ENCODE results near the gene ATP1B3.
A peak's percentile ranks its signal among the peaks of the same experiment; 100 is the strongest.
"Not testable (repeated sequence)": the region's sequence is repeated elsewhere in the genome, so short reads cannot be mapped to it uniquely, and the experiment has no call there.

Gene ATP1B3

DNA sequence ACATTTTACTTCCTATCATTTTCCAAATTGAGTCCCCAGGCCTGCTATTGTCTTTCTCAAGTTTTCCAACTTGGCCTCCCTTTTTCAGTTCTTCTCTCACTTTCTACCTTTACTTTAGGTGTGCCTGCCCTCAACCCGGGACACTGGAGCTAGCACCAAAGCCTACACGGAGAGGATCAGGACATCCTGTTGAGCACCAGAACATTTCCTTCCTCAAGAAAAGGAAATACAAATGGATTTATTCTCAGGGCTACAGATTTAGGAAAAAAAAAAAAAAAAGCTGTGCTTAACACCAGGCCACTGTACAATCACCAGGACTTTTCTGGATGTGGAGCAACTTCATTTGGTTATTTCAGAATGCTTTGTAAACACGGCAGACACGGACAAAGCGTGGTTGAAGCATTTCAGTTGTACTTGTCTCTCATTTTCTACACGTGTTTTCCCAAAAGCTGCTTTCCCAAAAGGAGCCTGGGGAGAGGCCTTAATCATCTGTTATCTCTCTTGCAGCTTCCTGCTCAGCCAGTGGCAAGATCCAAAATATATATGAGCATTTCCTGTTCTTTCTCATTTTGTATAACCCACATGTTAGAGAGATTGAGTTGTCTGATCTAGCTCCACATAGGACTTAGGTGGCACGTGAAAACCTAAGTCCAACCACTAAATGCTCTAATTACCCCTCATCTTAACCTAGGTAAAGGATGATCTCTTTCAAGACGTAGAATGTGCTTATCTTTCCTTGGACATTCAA, 15.5 kb upstream of the ATP1B3 start:
- no peak for DNase-seq

DNA sequence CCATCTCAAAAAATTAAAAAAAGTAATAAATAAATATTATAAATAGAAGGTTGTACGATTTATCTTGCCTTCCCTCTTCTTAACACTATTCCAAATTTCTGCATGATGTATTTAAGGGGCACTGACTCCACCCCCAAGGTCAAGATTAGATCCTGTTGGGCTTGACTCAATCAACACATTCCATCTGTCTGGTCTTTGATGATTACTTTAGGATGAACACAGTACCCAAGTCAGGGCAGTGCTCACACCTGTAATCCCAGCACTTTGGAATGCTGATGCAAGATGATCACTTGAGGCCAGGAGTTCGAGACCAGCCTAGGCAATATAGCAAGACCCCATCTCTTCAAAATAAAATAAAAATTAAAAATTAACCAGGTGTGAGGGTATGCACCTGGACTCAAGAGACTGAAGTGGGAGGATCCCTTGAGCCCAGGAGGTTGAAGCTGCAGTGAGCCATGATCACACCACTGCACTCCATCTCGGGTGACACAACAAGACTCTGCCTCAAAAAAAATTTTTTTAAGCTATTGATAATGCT, 14.1 kb upstream of the ATP1B3 start:
- no peak for DNase-seq

DNA sequence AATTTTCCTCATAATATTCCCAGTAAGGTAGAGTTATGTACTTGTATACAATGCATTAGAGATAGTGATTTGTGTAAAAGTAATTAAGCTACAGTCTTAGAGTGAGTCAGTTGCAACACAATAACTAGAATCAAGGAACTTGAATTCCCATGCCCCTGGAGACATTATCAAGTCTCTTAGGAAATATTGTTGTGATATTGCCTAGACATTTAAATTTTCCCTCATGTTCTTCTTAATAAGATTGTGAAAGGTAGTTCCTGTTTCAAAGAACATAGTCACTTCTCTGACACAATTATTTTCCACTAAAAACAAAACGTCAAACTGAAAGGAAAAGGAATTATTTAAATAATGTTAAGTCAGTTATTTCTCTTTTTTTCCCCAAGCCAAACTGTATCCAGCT, 13.0 kb upstream of the ATP1B3 start:
- DNase-seq = no peak

DNA sequence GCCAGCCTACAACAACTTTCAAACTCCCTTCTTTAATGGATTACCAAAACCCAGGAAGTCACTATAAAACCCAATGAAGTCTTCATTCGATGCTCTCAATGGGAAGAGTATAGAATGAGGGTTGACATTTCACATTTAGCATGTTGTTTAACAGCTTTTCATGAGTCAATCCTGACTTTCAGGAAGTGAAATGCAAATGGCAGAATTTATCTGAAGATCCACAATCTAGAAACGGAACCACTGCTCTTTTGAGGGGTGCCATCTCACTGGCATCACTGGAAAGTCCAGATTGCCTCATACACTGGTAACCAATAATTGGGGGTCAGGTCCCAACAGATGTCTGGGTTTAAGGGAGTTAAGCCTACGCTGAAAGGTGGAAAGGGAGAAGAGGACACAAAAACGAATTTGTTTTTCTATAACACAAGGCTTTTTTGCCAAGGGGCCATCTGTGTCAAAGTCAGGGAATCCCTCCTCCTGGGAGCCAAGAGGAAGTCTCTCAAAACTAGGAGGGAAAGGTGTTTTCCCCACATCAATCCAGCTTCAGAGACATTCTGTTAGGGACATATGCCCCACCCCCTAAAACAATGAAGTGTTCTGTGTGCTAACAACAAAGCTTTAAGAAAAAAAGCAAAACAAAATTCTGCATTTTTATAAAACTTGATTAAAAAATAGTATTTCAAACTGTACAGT, 12.0 kb upstream of the ATP1B3 start:
- no peak for DNase-seq

DNA sequence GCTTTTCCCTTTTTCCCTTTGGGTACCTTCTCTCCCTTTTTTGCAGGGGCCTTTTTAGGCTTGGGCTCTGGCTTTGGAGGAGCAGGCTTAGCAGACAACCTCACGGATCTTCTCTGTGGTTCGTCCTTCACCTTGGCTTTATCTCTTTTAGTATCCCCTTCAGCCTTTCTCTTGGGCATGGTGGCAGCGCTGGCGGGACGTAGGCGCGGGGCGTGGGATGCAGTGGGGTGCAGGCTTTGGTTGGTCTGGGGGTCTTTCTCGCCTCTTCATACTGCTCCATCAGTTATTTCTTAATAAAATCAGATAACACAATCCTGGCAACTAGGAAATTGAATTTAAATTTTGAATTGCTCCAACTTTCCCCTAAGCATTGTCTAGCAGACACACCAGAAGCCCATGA, 11.3 kb upstream of the ATP1B3 start:
- no peak for DNase-seq

DNA sequence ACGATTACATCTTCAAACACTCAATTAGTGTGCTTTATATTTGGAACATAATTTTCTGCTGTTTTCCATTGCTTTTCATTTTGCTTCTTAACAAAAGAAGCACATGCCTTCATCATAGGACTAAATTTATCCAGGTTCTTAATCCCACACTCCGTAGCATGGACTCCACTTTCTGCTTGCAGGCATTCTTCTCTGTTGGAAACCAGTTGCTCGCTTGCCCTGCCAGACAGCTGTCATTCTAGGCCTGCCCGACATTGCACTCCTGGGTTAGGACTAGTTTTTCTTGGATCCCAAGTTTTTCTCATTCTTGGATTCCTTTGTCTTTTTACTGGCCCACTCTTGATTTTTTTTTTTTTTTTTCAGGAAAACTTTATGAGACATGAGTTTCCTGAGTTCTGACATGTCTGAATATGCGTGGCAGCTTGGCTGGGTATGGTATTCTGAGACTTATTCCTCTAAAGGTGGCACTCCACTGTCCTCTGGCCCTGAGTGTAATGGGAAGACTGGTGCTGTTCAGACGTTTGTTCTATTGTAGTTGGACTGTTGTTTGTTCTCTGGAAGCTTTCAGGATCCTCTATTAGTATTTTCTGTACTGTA, 6.3 kb upstream of the ATP1B3 start:
- no peak for DNase-seq

DNA sequence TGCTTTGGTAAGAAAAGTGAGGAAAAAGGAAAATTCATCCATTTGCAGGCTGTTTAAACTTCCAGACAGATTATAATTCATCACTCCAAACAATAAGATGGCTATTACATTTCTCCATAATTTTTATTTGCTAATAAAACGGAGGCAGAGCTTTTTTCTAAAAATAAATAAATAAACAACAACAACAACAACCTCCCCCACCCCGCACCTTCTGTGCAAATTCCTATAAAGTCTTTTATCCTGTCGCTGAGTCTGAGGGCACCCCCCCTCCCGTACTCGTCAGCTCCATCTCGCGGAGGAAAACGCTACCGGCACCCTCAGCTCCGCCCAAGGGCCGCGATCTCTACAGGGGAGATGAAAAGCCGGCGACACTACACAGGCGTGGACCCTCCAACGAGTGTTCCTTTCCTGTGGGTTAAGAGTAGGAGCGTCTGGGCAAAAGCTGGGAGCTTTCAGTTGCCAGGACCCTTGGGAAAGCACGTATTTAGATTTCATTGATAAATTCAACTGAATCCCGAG, 1.0 kb upstream of the ATP1B3 start:
- DNase-seq = peak; percentile 86

DNA sequence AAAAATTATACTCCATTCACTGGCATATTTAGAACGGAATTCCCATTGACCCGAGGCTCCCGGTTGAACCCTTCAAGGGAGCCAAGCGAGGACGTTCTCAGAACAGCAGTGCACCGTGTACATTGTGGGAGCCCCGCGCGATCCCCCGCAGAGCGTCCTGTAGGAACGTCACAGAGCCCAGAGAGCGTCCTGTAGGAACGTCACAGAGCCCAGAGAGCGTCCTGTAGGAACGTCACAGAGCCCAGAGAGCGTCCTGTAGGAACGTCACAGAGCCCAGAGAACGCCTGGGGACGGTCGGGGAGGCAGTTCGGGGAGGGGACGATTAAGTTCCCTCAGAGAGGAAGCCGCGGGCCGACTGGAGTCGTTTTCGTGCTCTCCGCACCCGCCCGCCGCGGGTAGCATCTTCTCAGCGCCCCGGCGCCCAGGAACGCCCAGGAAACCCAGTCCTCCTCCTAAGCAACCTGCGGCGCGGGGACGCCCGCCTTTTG, 506 bp upstream of the ATP1B3 start:
- DNase-seq = no peak

DNA sequence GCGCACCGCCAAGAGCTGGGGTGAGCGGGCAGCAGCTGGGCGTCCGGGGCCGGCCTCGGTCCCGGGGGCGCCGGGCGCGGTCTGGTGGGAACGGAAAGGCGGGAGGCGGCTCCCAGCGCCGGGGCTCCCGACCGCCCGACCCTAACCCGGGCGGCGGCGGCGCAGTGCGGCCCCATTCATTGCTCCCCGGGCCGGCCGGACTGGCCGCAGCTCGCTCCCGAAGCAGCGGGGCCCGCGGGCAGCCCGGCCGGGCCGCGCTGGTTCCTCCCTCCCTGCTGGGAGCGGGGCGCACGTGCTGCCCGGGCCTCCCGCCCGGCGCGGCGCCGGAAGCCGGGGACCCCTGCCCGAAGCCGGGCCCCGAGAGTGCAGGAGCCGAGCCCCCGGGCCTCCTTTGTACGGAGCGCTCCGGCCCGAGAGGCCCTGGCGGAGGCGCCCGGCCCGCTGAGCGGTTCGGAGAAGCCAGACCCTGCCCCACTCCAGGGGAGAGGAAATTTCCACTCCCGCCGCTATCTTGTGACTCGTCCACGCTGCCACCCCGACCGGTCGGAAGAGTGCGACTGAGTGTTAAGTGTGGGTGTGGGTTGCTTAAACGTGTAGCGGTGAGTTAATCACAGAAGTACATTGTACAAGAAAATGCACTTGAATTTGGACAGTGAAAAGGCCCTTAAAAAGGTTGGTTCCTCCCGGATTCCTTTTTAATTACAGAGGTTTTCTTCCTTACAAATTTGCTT, 613 bp downstream of the ATP1B3 start:
- peak; percentile 68 for DNase-seq

DNA sequence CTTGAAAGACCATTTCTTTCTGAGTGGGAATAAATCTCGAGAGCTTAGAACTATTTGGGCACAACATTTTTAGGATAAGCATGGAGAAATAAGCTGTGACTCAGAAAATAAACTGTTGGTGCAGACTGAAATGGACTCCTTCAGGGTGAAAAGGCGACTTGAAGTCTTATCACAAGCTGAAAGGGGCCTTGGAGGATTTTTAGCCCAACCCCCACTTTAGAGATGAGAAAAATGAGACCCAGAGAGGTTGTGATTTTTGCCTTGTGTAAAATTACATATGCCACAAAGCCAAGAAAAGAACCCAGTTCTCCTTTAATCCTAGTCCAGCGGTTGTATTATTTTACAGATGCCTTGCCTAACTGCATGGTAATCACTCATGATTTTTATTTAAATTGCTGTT, 1.5 kb downstream of the ATP1B3 start:
- no peak for DNase-seq

DNA sequence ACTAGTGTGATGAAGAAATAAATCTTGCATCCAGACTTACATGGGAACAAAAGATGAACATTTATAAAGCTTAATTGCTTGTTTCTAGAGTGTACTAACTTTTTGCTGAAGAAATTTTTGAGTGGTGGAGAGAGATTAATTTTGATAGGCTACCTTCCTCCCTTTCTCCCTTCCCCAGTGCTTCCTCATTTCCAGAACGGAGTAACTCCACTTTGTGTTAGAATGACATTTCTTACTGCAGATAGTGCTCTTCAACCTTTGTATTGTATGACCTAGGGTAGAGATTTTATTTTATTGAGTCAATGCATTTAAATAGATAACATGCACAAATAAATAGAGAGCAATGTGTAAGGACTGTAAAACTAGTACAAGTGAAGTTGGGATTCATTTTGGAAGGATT, 1.9 kb downstream of the ATP1B3 start:
- no peak for DNase-seq

DNA sequence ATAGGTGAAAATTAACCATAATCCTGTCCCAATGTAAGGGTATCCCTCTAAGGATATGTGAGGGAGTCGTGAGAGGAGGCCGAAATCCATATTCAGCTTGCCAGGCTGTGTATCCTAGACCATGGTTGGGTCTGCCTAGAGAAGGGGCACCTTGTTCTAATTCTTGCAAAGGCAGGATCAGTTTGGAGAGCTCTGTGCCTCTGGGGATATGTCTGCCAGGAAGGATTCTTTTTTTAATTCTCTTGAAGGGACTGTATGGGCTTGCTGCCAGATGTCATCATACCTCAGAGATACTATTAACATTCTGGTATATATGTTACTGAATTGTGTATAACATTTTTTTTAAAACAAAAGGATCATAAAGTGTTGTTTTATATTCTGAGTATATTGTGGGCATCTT, 2.4 kb downstream of the ATP1B3 start:
- no peak for DNase-seq

DNA sequence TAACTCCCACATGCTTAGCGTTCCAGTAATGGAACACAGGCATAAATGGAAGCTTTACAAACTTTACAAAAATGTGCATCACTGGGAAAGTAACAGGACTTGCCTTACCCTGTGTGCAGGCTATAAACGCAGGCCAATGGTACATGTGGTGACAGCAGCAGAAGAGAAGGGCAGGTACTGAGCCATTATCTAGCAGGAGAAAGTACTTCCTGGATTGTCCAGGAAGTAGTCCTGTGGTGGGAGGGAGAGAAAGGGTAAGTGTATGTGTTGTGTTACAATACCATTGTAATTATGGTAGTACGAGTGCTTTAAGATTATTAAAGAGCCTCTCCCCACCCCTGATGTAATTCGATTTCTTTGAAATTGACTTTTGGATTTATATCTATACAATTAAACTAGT, 5.3 kb downstream of the ATP1B3 start:
- no peak for DNase-seq

DNA sequence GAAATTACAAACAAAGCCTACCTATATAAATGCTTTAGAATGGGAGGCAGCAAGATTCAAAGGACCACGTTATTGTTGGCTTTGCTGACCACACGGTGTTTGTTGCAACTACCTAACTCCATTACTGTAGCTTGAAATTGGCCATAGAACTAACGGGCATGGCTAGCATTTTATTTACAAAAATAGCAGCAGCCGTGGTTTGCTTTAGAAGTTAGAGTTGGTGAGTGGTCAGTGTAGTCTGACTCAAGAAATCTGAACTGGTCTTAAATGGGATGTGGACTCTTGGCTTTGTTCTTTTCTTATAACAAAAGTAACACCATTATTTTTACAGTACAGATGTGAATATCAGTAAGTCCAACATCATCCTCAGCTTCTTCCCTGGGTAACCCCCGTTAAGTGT, 10.6 kb downstream of the ATP1B3 start:
- no peak for DNase-seq

DNA sequence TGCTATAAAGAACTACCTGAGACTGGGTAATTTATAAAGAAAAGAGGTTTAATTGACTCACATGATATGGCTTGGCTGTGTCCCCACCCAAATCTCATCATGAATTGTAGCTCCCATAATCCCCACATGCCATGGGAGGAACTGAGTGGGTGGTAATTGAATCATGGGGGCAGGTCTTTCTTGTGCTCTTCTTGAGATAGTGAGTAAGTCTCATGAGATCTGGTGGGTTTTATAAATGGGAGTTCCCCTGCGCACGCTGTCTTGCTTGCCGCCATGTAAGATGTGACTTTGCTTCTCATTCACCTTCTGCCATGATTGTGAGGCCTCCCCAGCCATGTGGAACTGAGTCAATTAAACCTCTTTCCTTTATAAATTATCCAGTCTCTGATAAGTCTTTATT, 12.1 kb downstream of the ATP1B3 start:
- DNase-seq = not testable (repeated sequence)

DNA sequence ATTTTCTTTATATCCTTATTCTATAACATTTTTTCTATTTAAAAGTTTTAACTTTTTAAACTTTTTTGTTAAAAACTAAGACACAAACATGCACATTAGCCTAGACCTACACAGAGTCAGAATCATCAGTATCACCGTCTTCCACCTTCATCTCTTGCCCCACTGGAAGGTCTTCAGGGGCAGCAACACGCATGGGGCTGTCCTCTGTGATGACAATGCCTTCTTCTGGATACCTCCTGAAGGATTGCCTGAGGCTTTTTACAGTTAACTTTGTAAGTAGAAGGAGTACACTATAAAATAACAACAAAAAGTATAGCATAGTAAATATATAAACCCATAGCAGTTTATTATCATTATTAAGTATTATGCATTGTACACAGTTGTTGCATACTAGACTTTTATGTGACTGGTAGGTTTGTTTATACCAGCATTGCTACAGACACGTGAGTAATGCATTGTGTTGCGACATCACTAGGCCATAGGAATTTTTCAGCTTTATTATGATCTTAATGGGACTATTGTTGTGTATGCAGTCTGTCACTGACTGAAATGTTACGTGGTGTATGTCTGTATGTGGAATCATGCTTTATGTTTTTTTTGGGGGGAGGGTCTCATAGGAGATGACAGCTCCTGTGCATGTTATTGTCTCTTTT, 18.2 kb downstream of the ATP1B3 start:
- no peak for DNase-seq

DNA sequence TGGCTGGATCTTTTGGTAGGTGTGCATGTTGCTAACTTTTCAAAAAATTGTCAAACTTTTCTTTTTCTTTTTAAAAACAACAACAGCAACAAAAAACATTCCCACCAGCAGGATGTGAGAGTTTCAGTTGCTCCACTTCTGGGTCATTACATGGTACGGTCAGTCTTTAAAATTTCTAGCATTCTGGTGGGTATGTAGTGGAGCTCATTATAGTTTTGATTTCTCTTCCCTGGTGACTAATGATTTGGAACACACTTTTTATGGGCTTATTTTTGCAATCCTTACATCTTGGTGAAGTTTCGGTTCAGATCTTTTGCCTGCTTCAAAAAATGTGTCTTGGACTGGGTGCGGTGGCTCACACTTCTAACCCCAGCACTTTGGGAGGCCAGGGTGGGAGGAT, 19.3 kb downstream of the ATP1B3 start:
- no peak for DNase-seq

DNA sequence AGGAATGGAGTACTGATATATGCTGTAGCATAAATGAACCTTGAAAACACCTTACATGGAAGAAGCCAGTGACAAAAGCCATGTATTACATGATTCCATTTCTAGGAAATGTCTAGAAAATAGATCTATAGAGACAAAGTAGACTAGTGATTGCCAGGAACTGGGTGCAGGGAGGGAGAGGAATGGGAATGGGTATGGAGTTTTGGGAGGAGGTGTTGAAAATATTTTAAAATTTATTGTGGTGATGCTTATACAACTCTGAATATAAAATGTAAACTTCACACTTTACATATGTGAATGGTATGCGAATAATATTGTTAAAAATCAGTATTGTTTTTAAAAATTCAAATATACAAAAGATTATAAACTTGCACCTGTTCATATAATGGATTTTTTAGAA, 22.5 kb downstream of the ATP1B3 start:
- DNase-seq = no peak

DNA sequence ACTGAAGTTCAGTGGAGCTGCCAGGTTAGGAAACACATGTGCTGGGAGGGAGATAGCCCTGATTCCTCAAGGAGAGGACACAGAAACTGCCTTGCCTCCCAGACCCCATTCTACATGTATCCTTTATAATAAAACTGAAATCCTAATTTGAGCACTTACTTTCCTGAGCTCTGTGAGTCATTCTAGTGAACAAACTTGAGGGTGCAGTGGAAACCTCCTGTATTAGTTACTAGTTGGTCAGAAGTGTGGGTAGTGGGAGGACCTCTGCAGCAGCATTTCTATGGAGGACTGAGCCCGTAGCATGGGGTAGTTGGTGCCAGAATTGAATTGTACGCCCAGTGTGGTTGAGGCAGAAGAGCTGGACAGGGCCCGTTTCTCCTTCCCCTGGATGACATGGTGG, 23.9 kb downstream of the ATP1B3 start:
- DNase-seq = no peak

DNA sequence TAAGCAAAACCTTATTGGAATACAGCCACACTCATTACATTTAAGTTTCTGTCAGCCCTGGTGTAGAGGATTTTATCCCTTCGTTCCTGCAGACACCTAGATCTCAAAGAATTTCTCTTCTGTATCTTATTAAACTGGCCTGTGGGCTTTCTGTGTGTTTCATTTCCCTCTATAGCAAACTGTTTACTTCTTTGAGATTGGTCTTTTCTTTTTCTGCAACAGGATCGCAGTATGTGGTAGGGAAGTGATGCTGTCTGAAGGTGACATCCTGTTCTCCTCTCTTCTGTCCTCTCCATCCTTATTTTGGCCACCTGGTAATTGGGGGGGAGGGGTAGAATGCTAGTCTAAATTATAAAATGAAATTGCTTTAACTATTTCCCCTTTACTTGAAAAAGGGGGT, 25.5 kb downstream of the ATP1B3 start:
- no peak for DNase-seq

DNA sequence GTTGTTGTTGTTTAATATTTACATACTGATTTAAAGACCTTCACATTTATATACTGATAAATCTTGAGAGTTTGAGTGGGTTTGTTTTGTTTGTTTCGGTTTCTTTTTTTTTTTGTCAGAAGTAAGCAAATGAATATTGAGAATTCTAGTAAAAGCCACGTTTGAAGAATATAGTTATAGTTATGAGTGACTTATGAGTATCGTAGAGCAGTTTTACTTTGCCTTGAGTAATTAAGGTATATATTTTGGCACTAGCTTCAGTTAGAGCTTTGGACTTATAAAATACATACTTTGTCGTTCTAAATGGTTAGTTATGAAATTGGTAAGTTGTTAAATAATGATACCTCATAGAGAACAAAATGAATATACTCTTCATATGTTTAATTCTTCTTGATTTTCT, 27.8 kb downstream of the ATP1B3 start:
- no peak for DNase-seq

DNA sequence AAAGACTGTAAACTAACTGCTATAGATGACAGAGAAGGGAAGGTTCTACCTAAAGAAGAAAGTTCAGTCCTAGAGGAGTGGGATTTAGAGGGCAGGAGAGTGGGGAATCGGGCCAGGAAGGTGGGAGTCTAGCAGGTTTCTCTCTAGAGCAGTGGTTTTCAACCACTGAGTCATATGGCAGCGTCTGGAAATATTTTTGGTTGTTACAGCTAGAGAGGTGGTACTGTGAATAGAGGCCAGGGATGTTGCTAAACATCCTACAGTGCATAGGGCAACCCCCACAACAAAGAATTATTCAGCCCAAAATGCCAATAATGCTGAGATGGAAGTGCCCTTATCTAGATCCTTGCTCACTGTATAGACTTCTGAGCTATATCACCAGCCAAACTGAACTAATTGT, 28.7 kb downstream of the ATP1B3 start:
- DNase-seq = no peak

DNA sequence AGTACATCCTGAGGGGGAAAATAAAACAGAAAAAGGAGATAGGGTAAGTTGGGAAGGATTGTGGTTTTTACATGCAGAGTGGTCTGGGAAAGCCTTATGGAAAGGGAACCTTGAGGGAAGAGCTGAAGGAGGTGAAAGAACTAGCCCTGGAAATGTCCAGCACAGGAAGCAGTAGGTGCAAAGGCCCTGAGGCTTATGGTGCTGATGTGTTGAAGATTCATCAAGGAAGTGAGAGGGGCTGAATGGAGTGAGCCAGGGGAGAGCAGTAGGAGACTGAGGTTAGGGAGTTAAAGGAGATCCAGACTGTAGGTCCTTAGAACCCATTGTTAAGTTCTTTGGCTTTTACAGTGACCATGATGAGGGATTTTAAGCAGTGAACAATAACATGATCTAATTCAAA, 33.0 kb downstream of the ATP1B3 start:
- DNase-seq = no peak
